COLO829 (cell line): ENCODE measurements around the gene PLA2G4E.
A peak's percentile ranks its signal among the peaks of the same experiment; 100 is the strongest.

Experiments
- DNase-seq: peaks from one replicate; pipeline ENCODE4 v3.0.0; 2012; ENCODE audit warnings: low spot score

Gene PLA2G4E

DNA sequence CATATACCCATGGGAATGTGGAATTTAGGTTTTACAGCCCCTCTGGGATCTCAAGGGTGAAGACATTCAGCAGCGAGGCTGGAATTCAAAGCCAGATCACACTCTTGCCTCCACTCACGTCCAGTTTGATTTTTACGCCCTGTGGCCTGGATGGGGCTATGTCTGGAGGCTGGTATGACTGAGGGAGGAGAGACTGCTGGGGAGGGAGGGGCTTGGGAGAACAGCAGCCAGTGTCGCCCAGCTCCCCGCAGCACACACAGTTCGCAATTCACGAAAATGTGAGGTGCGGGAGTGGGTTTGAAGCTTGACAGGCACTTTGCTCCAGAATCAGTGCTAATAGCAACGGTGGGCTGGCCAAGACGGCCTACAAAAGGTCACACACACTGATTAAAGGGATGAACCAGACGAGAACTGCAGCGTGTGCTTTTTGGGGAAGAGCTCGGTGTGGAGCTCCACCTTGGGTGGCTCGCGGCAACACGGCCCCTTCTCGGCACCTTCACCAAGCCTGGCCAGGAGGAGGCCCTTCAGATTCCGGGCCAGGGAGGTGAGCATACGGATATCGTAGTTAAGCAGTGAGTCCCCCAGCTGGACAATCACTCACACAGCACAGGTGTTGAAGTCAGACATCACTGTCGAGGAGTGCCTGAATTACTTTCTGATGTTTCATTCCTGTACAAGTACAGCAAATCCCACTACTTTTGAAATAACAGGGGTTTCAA, 64.9 kb downstream of the PLA2G4E start:
- no peak for DNase-seq

- DNase-seq: no peak
Measured at GRCh38 chr15:41955100-41955499, 65.7 kb downstream of the PLA2G4E start.

GRCh38 chr15:41954036-41954435, 66.8 kb downstream of the PLA2G4E start:
- no peak for DNase-seq

- no peak for DNase-seq
Measured at GRCh38 chr15:41952013-41952563, 68.8 kb downstream of the PLA2G4E start.

GRCh38 chr15:41951571-41951970, 69.3 kb downstream of the PLA2G4E start:
- DNase-seq: no peak

DNA sequence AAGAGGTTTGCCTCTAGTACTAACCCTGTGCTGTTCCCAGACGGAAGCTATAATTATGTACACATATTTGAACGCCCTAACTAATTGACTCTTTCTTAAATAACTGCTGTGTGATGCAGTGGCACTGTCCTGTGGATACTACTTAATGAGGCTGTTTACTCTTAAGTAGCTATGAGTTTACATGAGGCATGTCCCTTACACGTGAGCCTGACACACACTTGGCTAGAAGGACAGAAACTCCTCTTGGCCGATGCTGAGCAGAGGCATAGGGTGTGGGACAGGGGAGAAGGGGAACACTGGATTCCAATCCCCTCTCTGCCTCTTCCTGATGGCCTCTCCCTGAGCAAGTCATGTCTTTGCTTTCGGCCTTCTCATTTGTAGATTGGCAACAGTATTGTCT, 70.4 kb downstream of the PLA2G4E start:
- no peak for DNase-seq

DNA sequence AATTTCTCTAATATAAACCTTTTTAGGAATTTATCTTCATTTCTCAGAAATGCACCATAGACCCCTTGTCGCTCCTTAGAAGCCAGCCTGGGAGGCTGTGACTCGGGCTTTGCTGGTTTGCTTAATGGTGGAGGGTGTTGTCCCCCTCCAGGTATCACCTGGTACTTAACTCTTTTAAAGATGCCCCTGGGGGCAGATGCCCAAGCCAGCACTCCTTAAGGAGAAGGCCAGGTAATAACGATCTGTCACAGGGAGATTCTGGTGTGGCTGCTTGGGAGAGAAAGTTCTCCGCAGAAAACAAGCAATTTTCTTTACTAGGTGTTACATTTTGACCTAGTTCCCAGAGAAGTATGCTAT, 70.7 kb downstream of the PLA2G4E start:
- no peak for DNase-seq

- DNase-seq: no peak
Measured at GRCh38 chr15:41949401-41950126, 71.3 kb downstream of the PLA2G4E start.

DNA sequence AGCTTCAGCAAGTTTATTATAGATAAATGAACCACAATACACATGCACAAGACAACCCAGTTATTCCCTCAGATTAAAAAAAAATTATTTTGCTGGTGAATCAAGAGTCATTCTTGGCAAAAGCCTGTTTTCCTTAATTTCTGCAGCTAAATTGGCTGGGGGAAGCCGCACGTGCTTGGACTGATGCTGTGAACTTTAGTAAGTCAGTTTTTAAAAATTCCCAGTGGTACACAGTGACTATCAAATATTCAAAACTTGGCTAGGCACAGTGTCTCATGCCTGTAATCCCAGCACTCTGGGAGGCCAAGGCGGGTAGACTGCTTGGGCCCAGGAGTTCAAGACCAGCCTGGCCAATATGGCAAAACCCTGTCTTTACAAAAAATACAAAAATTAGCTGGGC, 72.4 kb downstream of the PLA2G4E start:
- DNase-seq: no peak

DNA sequence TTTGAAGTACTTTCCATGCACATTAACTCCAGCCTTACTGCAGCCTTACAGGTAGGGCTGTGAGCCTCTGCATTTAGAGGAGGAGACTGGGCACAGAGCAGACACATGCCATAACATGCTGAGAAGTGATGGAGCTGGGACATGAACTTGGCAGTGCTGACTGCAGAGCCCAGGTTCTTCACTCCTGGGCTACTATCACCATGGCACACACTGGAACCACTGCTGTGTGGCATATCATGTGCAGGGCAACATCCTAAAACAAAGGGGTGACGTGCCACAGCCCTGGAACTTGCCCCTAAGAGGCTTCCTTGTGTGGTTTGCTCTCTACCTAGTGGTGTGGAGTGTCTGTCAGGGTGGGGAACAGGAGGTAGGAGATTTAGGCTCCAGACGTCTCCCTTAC, 73.9 kb downstream of the PLA2G4E start:
- DNase-seq: no peak

DNA sequence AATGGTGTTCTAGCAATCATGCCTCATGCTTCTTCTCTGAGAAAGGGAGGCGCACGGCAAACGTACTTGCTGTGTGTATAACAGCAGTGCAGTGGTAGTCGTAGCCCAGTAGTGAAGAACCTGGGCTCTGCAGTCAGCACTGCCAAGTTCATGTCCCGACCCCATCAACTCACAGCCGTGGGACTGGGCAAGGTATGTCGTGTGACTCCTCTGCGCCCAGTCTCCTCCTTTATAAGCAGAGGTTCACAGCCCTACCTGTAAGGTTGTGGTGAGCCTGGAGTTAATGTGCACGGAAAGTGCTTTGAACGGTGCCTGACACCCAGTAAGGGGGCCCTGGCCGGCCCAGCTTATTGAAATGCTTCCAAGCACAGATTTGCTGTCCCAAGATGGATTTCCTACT, 75.1 kb downstream of the PLA2G4E start:
- DNase-seq: no peak

DNA sequence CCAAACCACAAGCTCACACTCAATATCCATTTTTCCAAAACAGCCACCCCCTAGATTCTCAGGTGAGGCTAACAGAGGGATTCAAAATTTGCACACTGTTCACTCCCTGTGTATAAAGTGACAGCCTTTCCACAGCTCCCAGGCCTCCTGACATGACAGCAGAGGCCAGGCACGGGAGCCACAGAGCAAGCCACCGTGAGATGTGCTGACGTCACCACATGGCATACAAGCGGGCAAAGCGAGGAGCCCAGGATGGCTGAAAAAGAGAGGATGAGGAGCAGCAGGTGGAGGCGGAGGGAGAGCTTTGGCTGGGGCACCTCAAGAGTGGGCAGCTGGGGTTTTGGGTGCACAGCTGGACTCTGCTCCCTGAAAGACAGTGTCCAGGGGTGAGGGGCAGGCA, 75.6 kb downstream of the PLA2G4E start:
- no peak for DNase-seq

DNA sequence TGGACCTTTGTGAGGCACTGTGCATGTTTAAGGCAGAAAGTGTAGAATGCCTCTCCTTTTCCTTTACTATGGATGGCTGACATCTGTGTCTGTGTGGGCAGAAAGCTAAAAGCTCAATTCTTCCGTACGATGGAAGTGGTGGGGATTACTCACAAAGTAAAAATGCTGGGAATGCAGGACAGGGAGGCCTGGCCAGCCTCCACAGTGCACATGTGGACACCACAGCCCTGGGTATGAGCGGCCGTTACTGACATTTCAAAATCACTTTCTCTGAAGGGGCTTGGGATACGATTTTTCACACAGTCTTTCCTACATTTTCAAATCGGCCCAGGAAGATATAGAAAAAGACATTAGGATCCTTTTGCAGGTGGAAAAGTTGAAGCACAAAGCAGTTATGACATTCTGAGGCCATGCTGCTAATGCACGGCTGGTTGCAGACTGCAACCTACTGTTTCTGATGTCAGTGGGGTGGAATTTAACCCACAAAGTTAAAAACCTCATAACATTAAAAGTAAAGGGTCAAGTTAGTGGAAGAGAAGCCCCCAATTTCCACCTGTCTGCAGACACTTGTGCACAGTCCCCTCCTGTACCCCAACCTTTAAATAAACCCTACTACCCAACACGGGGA, 76.4 kb downstream of the PLA2G4E start:
- peak; percentile 63 for DNase-seq

DNA sequence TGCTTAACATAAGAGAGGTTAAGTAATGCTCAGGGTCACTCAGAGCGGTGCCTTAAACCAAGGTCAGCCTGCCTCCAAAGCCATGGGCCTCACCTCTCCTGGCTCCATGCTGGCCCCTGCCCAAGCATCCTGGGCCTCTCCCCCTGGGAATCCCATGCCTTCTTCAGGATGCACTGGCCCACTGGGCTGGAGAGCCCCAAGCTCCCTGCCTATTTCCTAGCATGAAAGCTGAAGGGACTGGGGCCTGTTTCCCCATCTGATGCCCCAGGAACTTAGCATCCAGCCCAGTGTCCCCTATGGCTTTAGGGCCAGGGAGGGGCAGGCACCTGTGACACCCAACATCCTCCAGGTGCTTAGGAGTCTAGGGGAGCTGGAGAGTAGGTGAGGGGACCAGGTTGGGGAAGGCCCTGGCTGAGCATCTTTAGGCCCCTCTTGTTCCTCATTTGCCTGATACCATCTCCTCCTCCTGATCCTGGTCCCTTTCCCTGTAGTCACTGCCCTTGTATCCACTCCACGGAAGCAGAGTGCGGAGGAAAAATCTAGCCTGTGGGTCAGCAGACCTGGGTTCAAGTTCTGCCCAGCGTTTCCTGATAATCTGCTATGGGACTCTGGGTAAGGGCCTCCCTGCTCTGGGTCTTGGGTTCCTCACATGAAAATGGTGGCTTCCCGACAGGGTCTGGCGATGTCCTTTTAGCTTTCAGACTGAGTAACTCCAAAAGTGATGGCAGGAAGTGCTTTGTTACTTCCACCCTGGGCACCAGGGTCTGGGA, 77.1 kb downstream of the PLA2G4E start:
- no peak for DNase-seq

- DNase-seq: no peak
Measured at GRCh38 chr15:41942886-41943285, 78.0 kb downstream of the PLA2G4E start.

- DNase-seq: no peak
Measured at GRCh38 chr15:41941644-41942415, 79.0 kb downstream of the PLA2G4E start.

DNA sequence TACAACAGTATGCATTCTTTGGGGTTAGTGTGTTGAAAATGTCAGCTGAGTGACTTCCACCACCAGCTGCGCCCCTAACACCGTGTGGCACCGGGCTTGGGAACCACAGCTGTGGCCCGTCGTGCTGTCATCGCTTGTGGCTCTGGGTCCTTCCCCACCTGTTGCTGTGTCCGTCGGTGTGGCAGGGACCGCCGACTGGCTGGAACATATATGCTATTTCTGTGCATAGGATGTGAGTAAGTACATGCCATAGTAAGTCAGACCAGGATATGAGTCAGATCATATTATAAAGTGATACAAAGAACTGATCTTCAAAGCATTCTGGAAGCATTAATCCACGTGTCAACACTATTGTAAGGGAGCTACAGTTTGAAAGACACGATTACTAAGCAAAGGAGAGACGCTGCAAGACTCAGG, 80.4 kb downstream of the PLA2G4E start:
- no peak for DNase-seq

DNA sequence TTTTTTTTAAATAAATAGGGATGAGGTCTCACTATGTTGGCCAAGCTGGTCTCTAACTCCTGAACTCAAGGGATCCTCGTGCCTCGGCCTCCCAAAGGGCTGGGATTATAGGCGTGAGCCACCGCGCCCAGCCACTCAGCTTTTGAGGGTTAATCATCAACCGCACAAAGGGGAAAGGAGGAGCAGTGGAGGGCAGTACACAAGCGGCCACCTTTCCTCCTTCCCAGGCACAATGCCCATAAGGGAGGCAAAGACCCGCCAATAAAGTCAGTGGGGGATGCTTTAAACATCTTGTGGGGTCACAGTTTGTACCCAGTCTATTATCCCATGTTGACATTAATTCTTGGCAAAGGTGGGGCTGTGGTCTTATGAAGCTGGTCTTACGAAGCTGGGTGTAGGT, 80.9 kb downstream of the PLA2G4E start:
- DNase-seq: no peak

- DNase-seq: no peak
Measured at GRCh38 chr15:41937568-41937923, 83.3 kb downstream of the PLA2G4E start.

GRCh38 chr15:41936649-41937567, 83.9 kb downstream of the PLA2G4E start:
- DNase-seq: no peak

- DNase-seq: no peak
Measured at GRCh38 chr15:41936155-41936554, 84.7 kb downstream of the PLA2G4E start.
